PFSK-1 (cell line): ENCODE results near the gene TBC1D17.

Experiments
- POLR2AphosphoS5 ChIP-seq: IDR thresholded peaks from 2 replicates; pipeline ENCODE4 v1.6.1; 2012; ENCODE audit warnings: low read depth, mild to moderate bottlenecking, control low read depth, low read length, moderate library complexity
- REST ChIP-seq, 2 experiments: IDR thresholded peaks; 2 replicates each; pipeline versions ENCODE4 v1.6.1 to v1.8.0; 2011 to 2012; ENCODE audit warnings: low read depth in 2 of 2, low read length in 2 of 2, control low read depth in 1 of 2, inconsistent platforms in 1 of 2, mild to moderate bottlenecking in 1 of 2, moderate library complexity in 1 of 2; ENCODE audit not compliant: insufficient read depth in 1 of 2

DNA sequence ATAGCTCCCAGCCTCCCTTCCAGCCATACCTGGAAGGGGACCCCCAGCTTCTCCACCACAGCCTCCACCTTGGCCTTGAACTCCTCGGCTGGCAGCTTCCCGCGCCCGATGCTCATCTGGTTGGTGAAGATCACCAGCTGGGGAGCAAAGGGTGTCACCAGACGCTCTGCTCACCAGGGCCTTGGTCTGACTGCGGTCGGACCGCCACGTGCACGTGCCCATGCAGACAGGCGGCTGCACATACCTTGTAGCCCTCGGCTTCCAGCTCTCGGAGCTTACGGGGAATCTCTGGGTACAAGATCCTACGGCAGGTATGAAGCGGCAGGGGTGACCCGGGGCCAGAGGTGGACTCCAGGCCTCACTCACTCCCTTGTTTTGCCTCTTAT, 13.6 kb upstream of the TBC1D17 start:
- TF ChIP-seq REST (IDR thresholded peaks at IDR 0.05; ENCODE audit: insufficient read depth in 1 of 2, low read depth in 2 of 2, low read length in 2 of 2): no peak
- TF ChIP-seq POLR2AphosphoS5: no peak
